ENCODE data around the gene CHKB.
A peak's percentile ranks its signal among the peaks of the same experiment; 100 is the strongest.

CHKB gene

DNA sequence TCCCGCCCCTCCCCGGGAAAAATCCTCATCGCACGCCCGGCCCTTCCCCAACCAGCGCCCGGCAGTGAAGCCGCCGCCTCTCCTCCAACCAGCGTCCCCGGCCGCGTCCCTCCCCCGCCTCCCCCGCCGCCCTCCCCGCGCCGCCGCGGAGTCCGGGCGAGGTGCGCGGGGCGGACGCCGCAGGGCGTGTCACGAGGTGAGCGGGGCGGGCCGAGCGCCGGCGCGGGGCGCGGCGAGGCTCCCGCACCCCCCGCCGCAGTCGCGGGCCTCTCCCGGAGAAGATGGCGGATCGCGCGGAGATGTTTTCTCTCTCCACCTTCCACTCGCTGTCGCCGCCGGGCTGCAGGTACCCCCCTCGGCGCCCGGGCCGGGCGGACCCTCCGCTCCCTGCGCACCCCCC lies 17.9 kb upstream of the CHKB start, which contains the start of gene MAPK8IP2:
MAPK8IP2 (plus strand) TSS at position 256 of the 400 bp plus-strand sequence; CDS start at position 282, 26 bp downstream.
- no peak for DNase-seq (ENCODE audit: low spot score)

DNA sequence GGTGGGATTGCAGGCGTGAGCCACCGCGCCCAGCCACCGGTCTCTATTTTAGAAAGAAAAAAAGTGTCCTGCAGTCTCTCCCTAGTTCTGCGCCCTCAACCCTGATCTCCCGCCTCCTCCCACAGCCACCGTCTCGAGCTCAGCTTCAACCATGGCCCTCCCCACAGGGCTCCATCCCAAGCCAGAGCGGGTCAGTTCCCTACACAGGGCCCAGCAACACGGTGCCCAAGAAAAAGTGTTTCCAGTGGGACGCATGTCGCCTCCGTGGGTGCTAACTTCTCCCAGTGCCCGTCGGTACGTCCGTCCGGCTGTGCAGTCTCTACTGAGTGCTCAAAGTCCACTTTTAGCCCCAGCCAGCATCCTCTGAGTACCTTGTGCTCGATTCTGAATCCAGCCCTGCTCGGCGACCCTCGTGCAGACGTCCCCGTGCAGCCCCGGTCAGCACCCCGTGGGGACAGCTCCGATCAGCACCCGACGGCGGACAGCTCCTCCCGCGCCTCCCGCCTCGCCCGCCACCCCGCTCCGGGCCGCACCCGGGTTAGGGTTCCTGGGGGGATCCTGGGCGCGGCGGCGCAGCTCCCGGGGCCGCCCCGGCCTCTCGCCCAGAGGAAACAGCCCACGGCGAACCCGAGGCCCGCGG lies 17.3 kb upstream of the CHKB start:
- no peak for DNase-seq (ENCODE audit: low spot score)

More for the DNA sequence above, 17.9 kb upstream of the CHKB start, which contains the start of gene MAPK8IP2:
- no peak for FAIRE-seq

DNA sequence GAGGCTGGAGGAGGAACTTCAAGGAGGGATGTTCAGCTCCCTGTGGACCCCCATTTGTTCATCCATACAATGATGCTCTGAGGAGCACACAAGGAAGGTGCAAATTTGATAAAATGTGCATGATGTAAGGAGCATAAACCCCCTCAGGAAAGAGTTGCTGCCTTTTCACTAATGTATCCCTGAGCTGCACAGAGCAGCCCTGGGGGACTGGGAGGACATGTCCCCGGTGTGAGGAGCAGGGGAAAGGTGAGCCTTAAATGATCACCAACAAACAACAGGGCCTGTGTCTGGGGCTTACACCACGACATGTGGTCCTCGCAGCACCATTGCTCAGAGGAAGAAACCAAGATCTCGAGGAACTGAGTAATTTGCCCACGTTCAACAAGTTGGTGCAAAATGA lies 14.4 kb upstream of the CHKB start:
- no peak for FAIRE-seq
- no peak for DNase-seq (ENCODE audit: low spot score)

More for the DNA sequence above, 17.3 kb upstream of the CHKB start:
- FAIRE-seq, result no peak

DNA sequence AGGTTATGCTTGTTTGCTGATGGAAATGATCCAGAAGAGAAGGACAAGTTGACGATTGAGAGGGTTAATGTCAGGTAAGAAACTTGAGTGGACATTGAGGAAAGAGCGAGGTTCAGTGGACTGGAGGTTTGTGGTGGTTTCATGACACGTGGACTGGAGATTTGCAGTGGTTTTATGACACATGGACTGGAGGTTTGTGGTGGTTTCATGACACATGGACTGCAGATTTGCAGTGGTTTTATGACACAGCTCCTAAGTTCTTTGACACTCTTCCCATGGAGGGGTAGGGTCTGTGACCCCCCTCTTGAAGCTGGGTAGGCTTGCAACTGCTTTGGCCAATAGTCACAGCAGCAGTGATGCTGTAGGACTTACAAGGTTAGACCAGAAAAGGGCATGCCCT lies 12.5 kb upstream of the CHKB start:
- DNase-seq (ENCODE audit: low spot score) (peak; percentile 60), FAIRE-seq (peak; percentile 77)

DNA sequence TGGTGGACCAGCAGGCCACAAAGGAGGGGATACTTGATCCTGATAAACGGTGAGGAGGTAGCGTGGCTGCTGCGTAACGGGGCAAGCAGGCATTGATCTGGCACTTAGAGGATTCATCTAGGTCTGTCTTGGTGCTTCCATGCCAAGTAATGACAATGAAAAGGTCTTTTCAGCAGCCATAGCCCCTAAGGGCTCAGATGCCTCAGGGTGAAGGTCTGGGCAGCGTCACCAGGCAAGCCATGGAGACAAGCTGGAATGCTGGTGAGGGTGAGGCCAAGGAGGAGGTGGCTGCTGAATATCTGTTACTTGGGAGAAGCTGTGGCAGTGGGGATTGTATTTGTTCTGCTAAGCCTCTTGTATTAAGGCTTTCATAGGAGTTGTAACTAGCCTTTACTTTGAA lies 4.8 kb upstream of the CHKB start:
- FAIRE-seq, result no peak

DNA sequence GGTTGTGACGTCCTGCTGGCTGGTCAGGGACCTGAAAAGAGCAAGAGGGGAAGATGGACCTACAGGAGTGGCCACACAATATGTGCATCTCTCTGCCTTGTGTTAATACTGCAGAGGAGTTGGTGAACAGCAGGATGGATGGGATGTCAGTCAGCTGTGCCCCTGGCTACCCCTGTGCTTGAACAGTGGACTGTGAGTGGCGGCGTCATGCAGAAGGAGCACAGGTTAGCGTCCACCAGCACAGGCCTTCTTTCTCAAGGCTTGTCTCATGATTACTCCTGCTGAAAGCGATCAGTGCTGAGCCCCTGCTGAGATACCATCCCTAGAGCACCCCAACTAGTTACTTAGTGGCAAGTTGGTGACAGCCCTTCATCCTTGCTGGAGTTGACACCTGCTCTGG lies 3.8 kb upstream of the CHKB start:
- DNase-seq (ENCODE audit: low spot score) (no peak), FAIRE-seq (no peak)

More for the DNA sequence above, 4.8 kb upstream of the CHKB start:
- DNase-seq (ENCODE audit: low spot score), result no peak

DNA sequence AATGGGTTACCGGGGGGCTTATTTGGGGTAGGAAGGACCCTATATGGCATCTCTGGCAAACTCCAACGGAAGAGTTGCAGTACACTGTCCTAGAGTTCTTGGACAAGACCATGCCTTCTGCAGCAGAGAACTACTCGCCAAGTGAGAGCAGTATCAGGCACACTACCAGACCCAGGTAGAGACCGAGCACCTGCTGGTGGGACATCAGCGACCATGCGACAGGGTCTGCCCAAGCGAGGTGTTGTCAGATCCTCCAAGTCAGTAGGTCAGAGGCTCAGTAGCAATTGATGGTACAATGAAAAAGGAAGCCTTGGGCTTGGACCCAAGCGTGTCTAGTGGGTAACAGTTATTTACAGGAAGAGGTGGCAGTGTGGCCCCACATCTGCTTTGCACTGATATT lies 3.1 kb upstream of the CHKB start:
- FAIRE-seq (no peak), DNase-seq (ENCODE audit: low spot score) (no peak)

DNA sequence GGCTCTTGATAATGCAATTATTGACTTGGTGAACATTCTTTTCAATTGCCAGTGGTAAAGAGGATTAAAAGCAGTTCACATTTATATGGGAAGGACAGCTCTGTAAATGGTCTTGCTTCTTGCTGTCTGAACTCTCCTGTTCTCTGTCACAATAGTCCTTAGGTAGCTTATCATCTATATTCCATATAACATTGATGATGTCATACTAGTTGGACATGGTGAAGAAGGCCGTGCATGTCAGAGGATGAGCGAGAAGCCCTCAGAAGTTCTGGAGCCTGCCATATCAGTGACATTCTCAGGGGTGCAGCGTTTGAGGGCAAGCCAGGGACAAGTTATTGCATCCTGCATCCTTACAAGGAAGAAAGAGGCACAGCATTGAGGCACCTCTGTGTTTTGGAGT lies 2.6 kb upstream of the CHKB start:
- no peak for DNase-seq (ENCODE audit: low spot score)
- no peak for FAIRE-seq

DNA sequence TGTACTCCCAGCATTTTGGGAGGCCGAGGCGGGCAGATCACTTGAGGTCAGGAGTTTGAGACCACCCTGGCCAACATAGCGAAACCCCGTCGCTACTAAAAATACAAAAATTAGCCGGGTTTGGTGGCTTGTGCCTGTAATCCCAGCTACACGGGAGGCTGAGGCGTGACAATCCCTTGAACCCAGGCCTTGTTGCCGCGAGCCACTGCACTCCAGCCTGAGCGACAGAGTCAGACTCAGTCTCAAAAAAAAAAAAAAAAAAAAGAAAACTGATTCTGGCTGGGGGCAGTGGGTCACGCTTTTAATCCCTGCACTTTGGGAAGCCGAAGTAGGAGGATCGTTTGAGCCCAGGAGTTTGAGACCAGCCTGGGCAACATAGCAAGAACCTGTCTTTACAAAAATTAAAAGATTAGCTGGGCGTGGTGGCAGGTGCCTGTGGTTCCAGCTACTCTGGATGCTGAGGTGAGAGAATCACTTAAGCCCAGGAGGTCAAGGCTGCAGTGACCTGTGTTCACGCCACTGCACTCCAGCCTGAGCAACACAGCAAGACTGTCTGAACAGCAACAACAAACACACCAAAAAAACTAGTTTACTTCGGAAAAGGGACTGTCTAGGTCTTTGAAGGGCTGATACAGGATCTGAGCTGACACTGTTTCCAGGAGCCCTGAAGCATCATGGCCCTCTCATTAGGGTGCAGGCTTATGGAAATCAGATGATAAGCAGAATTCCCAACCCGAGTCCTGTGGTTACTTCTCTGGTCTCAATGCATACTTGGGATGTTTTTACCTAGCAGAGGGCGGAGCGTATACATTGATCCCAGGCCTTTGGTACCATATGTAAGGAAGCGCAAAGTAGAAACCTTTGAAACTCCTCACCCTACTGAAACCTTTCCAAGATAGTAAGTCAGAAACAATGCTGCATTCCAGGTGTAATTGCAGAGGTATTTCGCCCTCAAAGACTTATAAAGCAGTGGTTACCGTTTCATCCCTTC lies 1.8 kb upstream of the CHKB start:
- DNase-seq (ENCODE audit: low spot score) (no peak), FAIRE-seq (no peak)

DNA sequence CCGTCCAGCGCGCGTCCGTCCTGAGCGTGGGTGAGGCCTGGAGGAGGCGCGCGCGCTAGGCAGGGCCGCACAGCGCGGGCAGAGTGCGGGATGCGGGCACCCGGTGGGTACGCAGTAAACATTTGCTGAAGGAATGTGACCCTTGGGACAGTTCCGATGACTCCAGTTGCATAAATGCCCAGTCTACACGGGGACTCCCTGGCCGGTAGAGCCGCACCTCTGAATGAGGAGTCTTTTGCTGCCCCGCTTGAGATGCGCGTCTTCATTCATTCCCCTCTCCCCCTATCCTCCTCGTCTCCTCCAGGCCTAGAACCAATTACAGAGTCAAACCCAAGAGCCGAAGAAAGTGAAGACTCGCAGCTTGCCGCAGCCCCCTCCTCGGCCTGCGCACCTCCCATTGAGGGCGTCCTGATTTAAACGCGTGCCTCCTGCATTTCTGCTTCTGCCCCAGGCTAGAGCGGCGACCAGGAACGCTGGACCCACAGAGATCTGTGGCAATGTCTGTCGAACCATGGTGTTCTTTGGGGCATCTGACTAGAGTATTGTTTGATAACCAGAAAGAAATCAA lies 729 bp upstream of the CHKB start:
- FAIRE-seq (no peak), DNase-seq (ENCODE audit: low spot score) (no peak)

DNA sequence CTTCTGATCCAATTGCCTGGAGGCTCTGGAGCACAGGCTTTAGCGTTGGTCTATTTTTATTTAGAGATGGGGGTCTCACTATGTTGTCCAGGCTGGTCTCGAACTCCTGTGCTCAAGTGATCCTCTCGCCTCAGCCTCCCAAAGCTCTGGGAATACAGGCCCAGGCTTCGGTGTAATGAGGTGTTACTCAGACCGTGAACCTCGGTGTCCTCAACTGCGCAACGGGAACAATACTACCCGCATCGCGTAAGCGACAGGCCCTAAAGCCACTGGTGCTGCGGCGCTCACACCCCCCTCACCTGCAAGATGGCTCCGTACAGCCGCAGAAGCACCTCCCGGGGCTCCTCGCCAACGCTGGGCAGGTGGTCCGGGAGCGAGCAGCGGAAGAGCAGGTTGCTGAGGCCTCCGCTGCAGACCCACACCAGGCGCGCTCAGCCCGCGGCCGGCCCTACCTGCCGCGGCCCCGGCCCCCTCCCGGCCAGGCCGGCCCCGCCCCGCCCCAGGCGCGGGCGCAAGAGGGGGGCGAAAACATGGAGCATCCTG lies 628 bp downstream of the CHKB start:
- DNase-seq (ENCODE audit: low spot score) (no peak), FAIRE-seq (no peak)

DNA sequence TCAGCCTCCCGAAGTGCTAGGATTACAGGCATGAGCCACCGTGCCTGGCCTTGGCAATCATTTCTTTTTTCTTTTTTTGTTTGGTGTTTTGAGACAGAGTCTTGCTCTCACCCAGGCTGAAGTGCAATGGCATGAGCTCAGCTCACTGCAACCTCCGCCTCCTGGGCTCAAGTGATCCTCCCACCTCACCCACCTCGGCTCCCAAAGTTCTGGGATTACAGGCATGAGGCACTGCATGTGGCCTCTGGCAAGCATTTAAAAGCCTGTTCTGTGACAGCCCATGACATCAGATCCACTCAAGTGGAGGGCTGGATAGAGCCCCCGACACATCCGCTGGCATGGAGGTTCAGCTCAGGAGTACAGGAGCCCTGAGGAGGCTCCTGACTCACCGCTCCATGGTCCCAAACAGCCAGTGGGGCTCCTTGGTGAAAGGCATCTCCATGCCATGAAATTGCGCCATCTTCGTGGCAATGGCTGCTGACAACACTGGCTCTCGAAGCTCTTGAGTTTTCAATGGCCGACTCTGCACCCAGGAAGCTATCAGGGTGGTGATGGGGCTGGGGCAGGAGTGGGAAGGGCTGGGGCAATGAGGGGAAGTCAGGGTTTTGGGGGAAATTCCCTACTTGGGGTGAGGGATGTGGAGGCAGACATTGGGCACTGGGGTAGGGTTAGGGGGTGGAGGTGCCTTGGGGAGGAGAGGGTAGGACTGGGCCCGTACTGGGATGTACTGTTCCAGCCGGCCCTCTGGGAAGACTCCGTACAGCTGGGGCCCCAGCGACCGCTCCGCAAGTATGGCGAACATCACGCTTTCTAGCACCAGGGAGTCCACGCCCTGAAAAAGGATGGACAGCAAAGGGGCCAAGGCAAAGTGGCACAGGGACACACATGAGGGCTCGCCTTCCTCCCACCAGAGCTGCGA lies 1.4 kb downstream of the CHKB start:
- DNase-seq (ENCODE audit: low spot score), result no peak
- no peak for FAIRE-seq

DNA sequence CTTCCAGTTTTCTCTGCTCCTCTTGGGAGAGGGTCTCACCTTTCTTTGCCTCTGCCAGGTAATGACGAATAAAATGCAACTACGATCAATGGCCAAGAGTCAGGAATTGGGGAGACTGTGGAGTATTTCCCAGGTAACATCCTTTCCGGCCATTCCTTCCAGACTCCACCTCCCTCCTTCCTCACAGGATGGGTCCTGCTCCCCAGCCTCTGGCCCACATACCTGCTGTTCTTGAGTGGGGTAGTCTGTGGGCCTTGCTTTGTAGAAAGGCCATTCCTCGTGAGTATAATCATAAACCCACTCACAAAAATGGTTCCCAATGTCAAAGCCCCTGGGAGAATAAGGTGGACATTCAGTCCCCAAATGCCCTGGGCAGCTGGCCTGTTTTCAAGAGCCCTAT lies 2.9 kb downstream of the CHKB start:
- FAIRE-seq, result no peak
- no peak for DNase-seq (ENCODE audit: low spot score)

DNA sequence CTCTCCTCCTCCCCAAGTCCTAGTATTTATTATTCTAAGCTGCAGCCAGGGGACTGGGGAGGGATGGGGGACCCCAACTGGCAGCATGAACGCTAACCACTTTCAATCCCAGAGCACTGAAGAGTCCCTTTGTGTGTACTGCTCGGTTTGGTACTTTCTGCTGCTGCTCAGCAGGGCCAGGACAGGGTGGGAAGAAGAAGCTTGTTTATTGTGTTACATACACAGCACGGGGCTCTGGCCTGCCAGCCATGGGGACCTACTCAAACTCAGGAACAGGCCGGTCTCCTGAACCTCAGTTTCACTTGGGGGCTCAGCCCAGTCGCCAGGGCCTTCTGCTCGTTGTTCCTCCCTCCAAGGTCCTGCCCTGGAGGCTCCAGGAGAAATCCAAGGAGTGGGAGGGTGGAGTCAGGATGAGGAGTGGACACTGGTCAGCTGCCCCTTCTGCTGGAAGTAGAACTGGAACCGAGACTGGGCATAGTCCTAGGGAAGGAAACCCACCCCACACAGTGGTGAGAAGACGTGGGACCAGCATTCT lies 3.8 kb downstream of the CHKB start:
- no peak for DNase-seq (ENCODE audit: low spot score)
- FAIRE-seq, result no peak

DNA sequence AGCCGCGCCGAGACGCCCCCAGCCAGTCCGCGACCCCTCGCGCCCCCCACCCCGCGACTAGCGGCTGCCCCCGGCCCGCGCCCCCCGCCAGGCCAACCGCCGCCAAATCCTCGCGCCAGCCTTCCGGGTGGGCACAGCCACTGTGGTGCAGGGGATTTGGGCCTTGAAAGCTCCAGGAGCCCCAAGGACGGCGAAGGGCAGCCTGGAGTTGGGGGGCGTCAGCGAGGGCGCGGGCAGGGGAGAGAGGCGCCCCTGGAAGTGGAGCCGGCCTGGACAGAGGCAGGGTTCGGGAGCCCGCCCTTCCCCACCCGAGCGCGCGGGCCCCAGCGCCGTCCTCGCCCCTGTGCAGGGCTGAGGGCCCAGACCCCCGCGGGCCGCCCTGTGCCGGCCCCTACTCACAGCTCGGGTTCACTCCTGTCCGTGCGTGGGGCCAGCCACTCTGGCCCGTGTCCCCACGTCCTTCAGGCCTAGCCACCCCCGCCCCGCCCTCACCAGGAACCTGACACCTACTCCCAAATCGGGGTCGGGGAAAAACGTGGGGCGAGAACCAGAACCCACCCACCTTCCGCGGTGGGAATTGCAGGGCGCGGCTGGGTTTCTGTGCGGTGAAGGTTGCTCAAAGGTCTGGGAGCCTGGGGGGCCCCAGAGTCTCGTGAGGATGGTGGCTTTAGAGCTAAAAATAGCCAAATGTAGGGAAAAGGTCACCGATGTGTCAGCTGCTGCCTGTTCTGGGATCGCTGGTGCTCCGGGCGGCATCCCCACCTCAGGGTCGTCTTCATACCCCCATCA lies 4.5 kb downstream of the CHKB start, which contains the start of gene CPT1B:
CPT1B (minus strand) TSS at position 441 of the 789 bp plus-strand sequence. CDS start 512 bp downstream, outside the sequence.
- FAIRE-seq, result no peak
- no peak for DNase-seq (ENCODE audit: low spot score)

DNA sequence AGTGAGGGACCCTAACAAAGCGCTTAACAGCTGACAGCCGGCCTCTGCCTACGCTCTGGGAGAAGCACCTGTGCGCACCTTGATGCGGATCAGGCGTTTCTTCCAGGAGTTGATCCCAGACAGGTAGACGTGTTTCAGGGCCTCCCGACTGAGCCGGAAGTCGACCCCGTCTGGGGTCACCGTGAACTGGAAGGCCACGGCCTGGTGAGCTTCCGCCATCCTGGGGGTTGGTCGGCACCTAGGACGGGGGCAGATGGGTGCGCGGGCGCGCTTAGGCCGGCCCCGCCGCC lies 5.0 kb downstream of the CHKB start:
- FAIRE-seq, result no peak
- no peak for DNase-seq (ENCODE audit: low spot score)

DNA sequence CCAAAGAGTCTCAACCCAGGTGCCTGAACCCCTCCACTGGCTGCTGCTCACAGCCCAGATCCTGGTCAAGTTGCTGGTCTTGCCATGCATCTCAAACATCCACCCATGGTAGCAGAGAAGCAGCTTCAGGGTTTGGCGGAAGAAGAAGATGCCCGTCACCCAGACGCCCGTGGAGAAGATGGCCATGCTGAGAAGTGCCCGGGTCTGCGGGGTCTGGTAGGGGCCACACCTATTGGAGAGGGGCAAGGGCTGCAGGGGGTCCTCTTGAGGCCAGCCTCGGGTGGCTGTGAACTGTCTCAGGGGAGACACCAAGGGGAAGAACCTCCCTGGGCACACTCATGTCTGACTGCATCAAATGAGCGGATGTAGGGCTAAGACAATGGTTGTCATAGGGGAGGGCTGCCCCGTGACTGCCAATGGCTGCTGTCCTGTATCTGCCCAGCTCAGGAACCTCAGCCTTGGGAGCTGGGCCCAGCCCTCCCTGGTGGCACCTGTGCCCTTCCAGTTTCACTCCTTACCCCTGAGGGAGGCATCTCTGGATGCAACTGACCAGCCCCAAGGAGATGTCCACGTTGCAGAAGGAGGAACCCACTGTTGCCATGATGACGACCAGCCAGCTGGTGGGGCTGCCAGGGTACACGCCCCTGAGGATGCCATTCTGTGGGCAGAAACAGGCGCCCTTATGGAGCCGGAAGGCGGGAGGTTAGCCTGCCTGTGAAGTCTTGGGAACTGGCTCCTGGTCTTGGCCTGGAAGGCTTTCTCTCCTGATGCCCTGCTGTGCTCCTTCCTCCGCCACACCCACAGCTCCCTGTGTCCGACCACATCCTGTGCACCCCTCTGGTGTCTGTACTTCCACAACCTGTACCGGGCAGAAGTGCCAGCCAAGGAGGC lies 5.6 kb downstream of the CHKB start:
- FAIRE-seq (no peak), DNase-seq (ENCODE audit: low spot score) (no peak)

DNA sequence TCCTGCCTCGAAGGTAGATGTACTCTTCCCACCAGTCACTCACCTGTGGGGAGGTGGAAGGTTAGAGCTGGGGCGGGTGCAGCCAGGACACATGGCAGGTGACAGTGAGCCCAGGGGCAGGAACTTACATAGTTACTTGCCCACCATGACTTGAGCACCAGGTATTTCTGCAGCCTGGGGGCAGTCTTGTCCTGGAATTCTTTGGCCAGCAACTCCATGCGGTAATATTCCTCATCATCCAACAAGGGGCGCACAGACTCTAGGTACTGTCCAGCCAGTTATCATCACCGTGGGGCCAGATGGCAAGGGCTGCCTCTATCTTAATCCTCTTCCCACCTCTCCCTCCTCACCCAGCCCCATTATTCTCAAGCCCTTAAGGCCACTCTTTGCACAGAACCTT lies 6.6 kb downstream of the CHKB start:
- DNase-seq (ENCODE audit: low spot score), result peak; percentile 29
- FAIRE-seq, result no peak

DNA sequence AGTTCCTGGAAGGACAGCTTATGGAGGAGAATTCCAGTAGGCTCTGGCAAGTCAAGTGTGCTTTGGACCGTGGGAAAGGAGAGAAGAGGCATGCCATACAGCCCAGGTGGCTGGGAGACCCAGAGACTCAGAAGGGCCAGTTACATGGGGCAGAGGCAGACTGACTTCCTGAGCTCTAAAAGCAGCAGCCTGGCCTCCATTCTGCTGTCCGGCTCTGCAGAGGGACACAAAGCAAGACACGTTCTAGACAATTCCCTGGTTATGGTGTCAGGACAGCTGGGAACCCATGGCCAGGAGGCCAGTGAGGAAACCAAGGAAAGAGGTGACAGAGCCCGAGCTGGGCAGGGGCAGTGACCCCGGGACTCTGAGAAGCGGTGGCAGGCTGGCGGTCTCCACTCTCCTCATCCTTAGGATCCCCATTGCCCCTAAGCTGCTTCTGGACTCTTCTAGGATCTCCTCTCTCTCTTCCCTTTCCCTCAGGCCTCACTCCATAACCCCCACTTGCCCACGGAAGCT lies 7.2 kb downstream of the CHKB start:
- no peak for FAIRE-seq
- no peak for DNase-seq (ENCODE audit: low spot score)

All from RCC 7860 (cell line).